Stimulated activated CD4-positive, alpha-beta T cell treated with anti-CD3 and anti-CD28 coated beads, TNF-alpha, amount 100 ng/mL, for 4 hours (primary cell): ENCODE data around the gene ZNF275.
"Not testable (repeated sequence)": the region's sequence is repeated elsewhere in the genome, so short reads cannot be mapped to it uniquely, and the experiment has no call there.

Experiments
- DNase-seq, 3 experiments: peaks; one replicate each; pipeline ENCODE4 v3.0.0-alpha.2; 2020; ENCODE audit warnings: low read depth in 3 of 3

The ZNF275 gene

GRCh38 chrX:153333821-153334653 lies at the start of gene ZNF275:
TSS of gene ZNF275 (plus strand) at chrX:153334153. CDS start at chrX:153336680, 2,527 bp downstream.
- peak; percentile 63 to 67 (median 67) for DNase-seq

- DNase-seq, result not testable (repeated sequence)
These were observed 48.3 kb upstream of the ZNF275 start for GRCh38 chrX:153285678-153286077.

- DNase-seq, result not testable (repeated sequence)
These were observed 45.1 kb upstream of the ZNF275 start for GRCh38 chrX:153288807-153289206.

- not testable (repeated sequence) for DNase-seq
These were observed 40.4 kb upstream of the ZNF275 start for GRCh38 chrX:153293485-153294071.

GRCh38 chrX:153297376-153297775 lies 36.6 kb upstream of the ZNF275 start:
- no peak for DNase-seq

GRCh38 chrX:153299855-153300254 lies 34.1 kb upstream of the ZNF275 start:
- DNase-seq, result no peak

- no peak for DNase-seq
These were observed 32.2 kb upstream of the ZNF275 start for GRCh38 chrX:153301746-153302145.

GRCh38 chrX:153302796-153303195 lies 31.2 kb upstream of the ZNF275 start:
- no peak for DNase-seq

GRCh38 chrX:153303276-153304262 lies 30.4 kb upstream of the ZNF275 start:
- DNase-seq, result no peak

- no peak for DNase-seq
These were observed 28.8 kb upstream of the ZNF275 start for GRCh38 chrX:153304988-153305736.

- DNase-seq, result no peak
These were observed 28.0 kb upstream of the ZNF275 start for GRCh38 chrX:153305972-153306371.

- DNase-seq, result no peak
These were observed 27.3 kb upstream of the ZNF275 start for GRCh38 chrX:153306527-153307115.

- DNase-seq, result no peak
These were observed 26.4 kb upstream of the ZNF275 start for GRCh38 chrX:153307276-153308178.

- DNase-seq, result no peak
These were observed 23.1 kb upstream of the ZNF275 start for GRCh38 chrX:153310901-153311300.

GRCh38 chrX:153312041-153312440 lies 21.9 kb upstream of the ZNF275 start:
- no peak for DNase-seq

- no peak for DNase-seq
These were observed 21.1 kb upstream of the ZNF275 start for GRCh38 chrX:153312842-153313241.

- DNase-seq, result no peak
These were observed 16.6 kb upstream of the ZNF275 start for GRCh38 chrX:153317306-153317705.

GRCh38 chrX:153317996-153318722 lies 15.8 kb upstream of the ZNF275 start:
- DNase-seq, result no peak

GRCh38 chrX:153318811-153319210 lies 15.1 kb upstream of the ZNF275 start:
- DNase-seq, result no peak
